ENCODE measurements around the gene COA8. TPM values are rescaled to one million over a fixed set of nuclear protein-coding genes. Genes with fewer than 3 reads are reported as not detected.

Gene COA8
- total RNA-seq = 16.2 and 16.8 TPM in 2 replicates

GRCh38 chr14:103562429-103563225 is at the start of gene COA8, which contains the start of gene BAG5:
Gene COA8 (plus strand): TSS chr14:103562960. CDS start chr14:103563002, 42 bp downstream.
Gene BAG5 (minus strand): TSS chr14:103562657. CDS start chr14:103561164, 1,493 bp downstream.

GRCh38 chr14:103522649-103523574 is 39.8 kb upstream of the COA8 start, which contains the start of gene CKB:
Gene CKB (minus strand): TSS chr14:103522830. CDS start chr14:103522493, 337 bp downstream.

GRCh38 chr14:103528587-103529382 is 34.0 kb upstream of the COA8 start, which contains the start of gene TRMT61A:
Gene TRMT61A (plus strand): TSS chr14:103529196. CDS start chr14:103529979, 783 bp downstream.

DNA sequence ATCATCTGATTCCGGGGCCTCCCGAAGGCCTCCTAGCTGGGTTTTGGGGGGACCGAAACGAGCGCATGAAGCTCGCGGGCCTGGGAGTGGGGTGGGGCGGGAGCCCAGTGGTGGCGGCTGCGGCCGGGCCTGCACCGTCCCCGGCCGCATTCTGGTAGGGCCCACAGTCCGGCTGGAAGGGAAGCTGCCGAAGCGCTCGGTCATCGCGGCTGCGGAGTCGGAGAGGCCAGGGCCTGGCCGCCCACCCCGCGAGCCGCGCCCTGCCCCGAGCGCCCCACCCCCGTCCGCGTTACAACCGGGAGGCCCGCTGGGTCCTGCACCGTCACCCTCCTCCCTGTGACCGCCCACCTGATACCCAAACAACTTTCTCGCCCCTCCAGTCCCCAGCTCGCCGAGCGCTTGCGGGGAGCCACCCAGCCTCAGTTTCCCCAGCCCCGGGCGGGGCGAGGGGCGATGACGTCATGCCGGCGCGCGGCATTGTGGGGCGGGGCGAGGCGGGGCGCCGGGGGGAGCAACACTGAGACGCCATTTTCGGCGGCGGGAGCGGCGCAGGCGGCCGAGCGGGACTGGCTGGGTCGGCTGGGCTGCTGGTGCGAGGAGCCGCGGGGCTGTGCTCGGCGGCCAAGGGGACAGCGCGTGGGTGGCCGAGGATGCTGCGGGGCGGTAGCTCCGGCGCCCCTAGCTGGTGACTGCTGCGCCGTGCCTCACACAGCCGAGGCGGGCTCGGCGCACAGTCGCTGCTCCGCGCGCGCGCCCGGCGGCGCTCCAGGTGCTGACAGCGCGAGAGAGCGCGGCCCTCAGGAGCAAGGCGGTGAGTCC is 66.1 kb downstream of the COA8 start, which contains the start of gene KLC1:
Gene KLC1 (plus strand): TSS at position 528 of the 819 bp plus-strand sequence. CDS start 25,354 bp downstream, outside the sequence.

Other genes with a start within 250 kb of the COA8 start
- gene EIF5, start 228.7 kb upstream of the COA8 start, total RNA-seq = 109 and 198 TPM in 2 replicates
- 42.6 and 84.7 TPM in 2 replicates for gene MARK3, start 177.5 kb upstream of the COA8 start, total RNA-seq
- 5.0 and 6.3 TPM in 2 replicates for gene CKB, start 40.1 kb upstream of the COA8 start, total RNA-seq
- gene TRMT61A, start 33.8 kb upstream of the COA8 start, total RNA-seq = 3.1 and 7.5 TPM in 2 replicates
- gene BAG5, start 303 bp upstream of the COA8 start, total RNA-seq = 19.9 and 25.6 TPM in 2 replicates
- gene KLC1, start 66.3 kb downstream of the COA8 start, total RNA-seq = 184 and 300 TPM in 2 replicates
- 13.5 and 17.6 TPM in 2 replicates for gene XRCC3, start 152.5 kb downstream of the COA8 start, total RNA-seq
- 70.4 and 83.5 TPM in 2 replicates for gene ZFYVE21, start 152.8 kb downstream of the COA8 start, total RNA-seq